Measurements from ENCODE around the gene HNRNPC.

Gene HNRNPC

GRCh38 chr14:21211509-21211908 is 57.7 kb downstream of the HNRNPC start:
- Histone ChIP-seq H3K9me3 (ENCODE audit: control insufficient read depth, low read length) (no peaks in the 10 kb centered on the region), H3K9ac (ENCODE audit: low read length) (no peak overlapping the region), H3K4me2 (ENCODE audit: low read length, poor library complexity, severe bottlenecking) (no peak overlapping the region), H2BK120ac (ENCODE audit: low read depth, low read length) (no peak overlapping the region), H2AFZ (ENCODE audit: low read depth, low read length) (no peak overlapping the region), H2BK5ac (ENCODE audit: low read depth, low read length, poor library complexity, severe bottlenecking) (no peak overlapping the region), H2AK5ac (ENCODE audit: low read length, severe bottlenecking) (no peak overlapping the region), H3K18ac (ENCODE audit: low read depth in 1 of 2, low read length in 2 of 2) (no peak overlapping the region), H4K8ac (ENCODE audit: low read length) (no peak overlapping the region), H2BK15ac (ENCODE audit: low read depth, poor library complexity, severe bottlenecking) (no peak overlapping the region), H3K23ac (ENCODE audit: low read length in 2 of 2) (no peak overlapping the region), H3K4me1 (ENCODE audit: control insufficient read depth, insufficient read depth, low read depth, low read length) (no peaks in the 10 kb centered on the region), H3K14ac (ENCODE audit: low read length in 2 of 2) (no peak overlapping the region), H3K27me3 (ENCODE audit: control insufficient read depth in 1 of 2, insufficient read depth in 1 of 2, low read length in 2 of 2) (no peaks in the 10 kb centered on the region), H2BK12ac (ENCODE audit: low read length in 2 of 2) (no peak overlapping the region), H3K79me1 (replicated peaks; ENCODE audit: low read length, poor library complexity, severe bottlenecking) (peaks cover 2% of the 10 kb centered on the region), H4K91ac (ENCODE audit: low read length) (no peak overlapping the region), H3K4ac (ENCODE audit: low read depth in 1 of 2, low read length in 2 of 2) (no peak overlapping the region), H3K36me3 (ENCODE audit: control insufficient read depth in 1 of 2, insufficient read depth in 2 of 2, low read depth in 1 of 2, low read length in 2 of 2) (peaks cover 18 to 94% of the 10 kb centered on the region in 2 experiments), H3K27ac (ENCODE audit: low read length, poor library complexity, severe bottlenecking) (no peak overlapping the region), H3K4me3 (ENCODE audit: insufficient read depth in 1 of 2, low read depth in 1 of 2, low read length in 2 of 2) (no peak overlapping the region)
- WGBS, result 96% methylated on average over 3 of the region's 3 CpGs
- no peak for DNase-seq

- Histone ChIP-seq H3K4me1 (ENCODE audit: control insufficient read depth, insufficient read depth, low read depth, low read length) (no peaks in the 10 kb centered on the region), H3K18ac (ENCODE audit: low read depth in 1 of 2, low read length in 2 of 2) (no peak overlapping the region), H2AFZ (ENCODE audit: low read depth, low read length) (no peak overlapping the region), H3K27ac (ENCODE audit: low read length, poor library complexity, severe bottlenecking) (no peak overlapping the region), H3K36me3 (ENCODE audit: control insufficient read depth in 1 of 2, insufficient read depth in 2 of 2, low read depth in 1 of 2, low read length in 2 of 2) (peaks cover 14 to 94% of the 10 kb centered on the region in 2 experiments), H3K4me2 (ENCODE audit: low read length, poor library complexity, severe bottlenecking) (no peak overlapping the region), H3K14ac (ENCODE audit: low read length in 2 of 2) (no peak overlapping the region), H3K9ac (ENCODE audit: low read length) (no peak overlapping the region), H2BK12ac (ENCODE audit: low read length in 2 of 2) (no peak overlapping the region), H3K23ac (ENCODE audit: low read length in 2 of 2) (no peak overlapping the region), H2BK120ac (ENCODE audit: low read depth, low read length) (no peak overlapping the region), H3K27me3 (ENCODE audit: control insufficient read depth in 1 of 2, insufficient read depth in 1 of 2, low read length in 2 of 2) (no peaks in the 10 kb centered on the region), H4K91ac (ENCODE audit: low read length) (no peak overlapping the region), H4K8ac (ENCODE audit: low read length) (no peak overlapping the region), H2BK15ac (ENCODE audit: low read depth, poor library complexity, severe bottlenecking) (no peak overlapping the region), H2AK5ac (ENCODE audit: low read length, severe bottlenecking) (no peak overlapping the region), H3K9me3 (ENCODE audit: control insufficient read depth, low read length) (no peaks in the 10 kb centered on the region), H3K4ac (ENCODE audit: low read depth in 1 of 2, low read length in 2 of 2) (no peak overlapping the region), H3K4me3 (ENCODE audit: insufficient read depth in 1 of 2, low read depth in 1 of 2, low read length in 2 of 2) (no peak overlapping the region), H2BK5ac (ENCODE audit: low read depth, low read length, poor library complexity, severe bottlenecking) (no peak overlapping the region), H3K79me1 (replicated peaks; ENCODE audit: low read length, poor library complexity, severe bottlenecking) (peaks cover 7% of the 10 kb centered on the region)
- 88% methylated on average over 1 of the region's 1 CpG for WGBS
- DNase-seq, result no peak
These were observed 59.2 kb downstream of the HNRNPC start for GRCh38 chr14:21210023-21210422.

DNA sequence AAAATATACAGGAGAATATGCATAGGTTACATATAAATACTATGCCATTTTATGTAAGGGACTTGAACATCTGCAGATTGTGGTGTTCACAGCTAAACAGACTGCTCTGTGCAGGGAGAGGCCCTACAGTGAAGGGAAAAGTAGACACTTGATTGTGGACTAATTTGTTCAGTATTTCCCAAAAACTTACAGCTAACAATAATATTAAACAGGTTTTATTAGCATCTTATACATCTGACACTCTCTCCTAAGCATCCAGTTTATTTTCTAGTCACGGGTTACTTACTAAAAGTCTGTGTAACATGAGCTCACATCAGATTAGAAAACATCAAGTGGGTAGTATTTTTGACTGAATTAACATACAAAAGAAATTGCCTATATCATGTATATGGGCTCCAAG is 60.1 kb downstream of the HNRNPC start:
- Histone ChIP-seq H3K4ac (ENCODE audit: low read depth in 1 of 2, low read length in 2 of 2) (no peak overlapping the region), H3K23ac (ENCODE audit: low read length in 2 of 2) (no peak overlapping the region), H3K9ac (ENCODE audit: low read length) (no peak overlapping the region), H3K4me1 (ENCODE audit: control insufficient read depth, insufficient read depth, low read depth, low read length) (no peaks in the 10 kb centered on the region), H3K4me2 (ENCODE audit: low read length, poor library complexity, severe bottlenecking) (no peak overlapping the region), H2BK15ac (ENCODE audit: low read depth, poor library complexity, severe bottlenecking) (no peak overlapping the region), H4K91ac (ENCODE audit: low read length) (no peak overlapping the region), H3K27ac (ENCODE audit: low read length, poor library complexity, severe bottlenecking) (no peak overlapping the region), H2BK12ac (ENCODE audit: low read length in 2 of 2) (no peak overlapping the region), H3K36me3 (ENCODE audit: control insufficient read depth in 1 of 2, insufficient read depth in 2 of 2, low read depth in 1 of 2, low read length in 2 of 2) (peaks cover 20 to 94% of the 10 kb centered on the region in 2 experiments), H2BK120ac (ENCODE audit: low read depth, low read length) (no peak overlapping the region), H2BK5ac (ENCODE audit: low read depth, low read length, poor library complexity, severe bottlenecking) (no peak overlapping the region), H2AK5ac (ENCODE audit: low read length, severe bottlenecking) (no peak overlapping the region), H4K8ac (ENCODE audit: low read length) (no peak overlapping the region), H3K4me3 (ENCODE audit: insufficient read depth in 1 of 2, low read depth in 1 of 2, low read length in 2 of 2) (no peak overlapping the region), H3K18ac (ENCODE audit: low read depth in 1 of 2, low read length in 2 of 2) (no peak overlapping the region), H2AFZ (ENCODE audit: low read depth, low read length) (no peak overlapping the region), H3K14ac (ENCODE audit: low read length in 2 of 2) (no peak overlapping the region), H3K27me3 (ENCODE audit: control insufficient read depth in 1 of 2, insufficient read depth in 1 of 2, low read length in 2 of 2) (no peaks in the 10 kb centered on the region), H3K79me1 (replicated peaks; ENCODE audit: low read length, poor library complexity, severe bottlenecking) (peaks cover 7% of the 10 kb centered on the region), H3K9me3 (ENCODE audit: control insufficient read depth, low read length) (no peaks in the 10 kb centered on the region)
- no peak for DNase-seq
- 100% methylated on average over 1 of the region's 1 CpG for WGBS

GRCh38 chr14:21208554-21208953 is 60.7 kb downstream of the HNRNPC start:
- H2BK15ac ChIP-seq (ENCODE audit: low read depth, poor library complexity, severe bottlenecking), result no peak overlapping the region
- no peak overlapping the region for H3K4me2 ChIP-seq (ENCODE audit: low read length, poor library complexity, severe bottlenecking)
- no peak overlapping the region for H3K14ac ChIP-seq (ENCODE audit: low read length in 2 of 2)
- H3K79me1 ChIP-seq (replicated peaks; ENCODE audit: low read length, poor library complexity, severe bottlenecking), result peaks cover 9% of the 10 kb centered on the region
- no peaks in the 10 kb centered on the region for H3K4me1 ChIP-seq (ENCODE audit: control insufficient read depth, insufficient read depth, low read depth, low read length)
- no peak overlapping the region for H3K9ac ChIP-seq (ENCODE audit: low read length)
- no peak for DNase-seq
- H2AK5ac ChIP-seq (ENCODE audit: low read length, severe bottlenecking), result no peak overlapping the region
- 96% methylated on average over 4 of the region's 4 CpGs for WGBS
- H3K18ac ChIP-seq (ENCODE audit: low read depth in 1 of 2, low read length in 2 of 2), result no peak overlapping the region
- H3K4me3 ChIP-seq (ENCODE audit: insufficient read depth in 1 of 2, low read depth in 1 of 2, low read length in 2 of 2), result no peak overlapping the region
- H2BK12ac ChIP-seq (ENCODE audit: low read length in 2 of 2), result no peak overlapping the region
- H2BK5ac ChIP-seq (ENCODE audit: low read depth, low read length, poor library complexity, severe bottlenecking), result no peak overlapping the region
- H4K8ac ChIP-seq (ENCODE audit: low read length), result no peak overlapping the region
- H2AFZ ChIP-seq (ENCODE audit: low read depth, low read length), result no peak overlapping the region
- no peaks in the 10 kb centered on the region for H3K27me3 ChIP-seq (ENCODE audit: control insufficient read depth in 1 of 2, insufficient read depth in 1 of 2, low read length in 2 of 2)
- no peak overlapping the region for H2BK120ac ChIP-seq (ENCODE audit: low read depth, low read length)
- no peak overlapping the region for H3K4ac ChIP-seq (ENCODE audit: low read depth in 1 of 2, low read length in 2 of 2)
- H3K23ac ChIP-seq (ENCODE audit: low read length in 2 of 2), result no peak overlapping the region
- H3K9me3 ChIP-seq (ENCODE audit: control insufficient read depth, low read length), result no peaks in the 10 kb centered on the region
- H4K91ac ChIP-seq (ENCODE audit: low read length), result no peak overlapping the region
- H3K36me3 ChIP-seq (ENCODE audit: control insufficient read depth in 1 of 2, insufficient read depth in 2 of 2, low read depth in 1 of 2, low read length in 2 of 2), result peaks cover 26 to 94% of the 10 kb centered on the region in 2 experiments
- no peak overlapping the region for H3K27ac ChIP-seq (ENCODE audit: low read length, poor library complexity, severe bottlenecking)

All from mesenchymal stem cell (in vitro differentiated cells and primary cell).